GM12878 (cell line): ENCODE measurements around the gene SGCD. TPM values are rescaled to one million over a fixed set of nuclear protein-coding genes. Genes with fewer than 3 reads are reported as not detected.

Experiments
- ATAC-seq: fragments of 200-7000 bp; cut with Tn5 transposase; 3 replicates; pipeline ENCODE4 v1.9.1; 2020; ENCODE audit warnings: mild to moderate bottlenecking, moderate library complexity
- BruUV-seq: library from RNA; stranded (reverse); fragments of 400-500 nt; replicated peaks from 2 replicates; lab custom pipeline; 2021; lab: Mats Ljungman, UMichigan
- CTCF ChIA-PET: fragments of 300-600 bp; sonication (Branson Sonifier 250); formaldehyde crosslinking; extraction: SDS; loops from one replicate; lab custom pipeline; 2021; ENCODE audit warnings: inconsistent platforms; lab: Yijun Ruan, JAX
- POLR2A ChIA-PET: fragments of 350-600 bp; formaldehyde crosslinking; extraction: SDS; loops from one replicate; lab custom pipeline; 2021; ENCODE audit warnings: inconsistent platforms; lab: Charles Lee
- RAD21 ChIA-PET: fragments of 300-600 bp; sonication (Branson Sonifier 250); formaldehyde crosslinking; loops from one replicate; lab custom pipeline; 2023; ENCODE audit warnings: antibody characterized with exemption; ENCODE audit not compliant: unreplicated experiment; lab: Charles Lee
- SMC1A ChIA-PET: fragments of 300-600 bp; sonication (Branson Sonifier 250); formaldehyde crosslinking; loops from one replicate; lab custom pipeline; 2023; ENCODE audit not compliant: unreplicated experiment, uncharacterized antibody; lab: Charles Lee
- DNase-seq: peaks from one replicate; pipeline ENCODE4 v3.0.0-alpha.2; 2011; ENCODE audit warnings: low read depth, low spot score
- FAIRE-seq: peaks from 3 replicates; lab custom pipeline; 2011; peaks lifted over from hg19 to GRCh38; lab: Jason Lieb, UNC
- H2AFZ ChIP-seq: 2 replicates; pipeline ENCODE4 v1.6.0; 2011; ENCODE audit warnings: low read depth, low read length, control low read depth; ENCODE audit not compliant: control insufficient read depth
- H3K27ac ChIP-seq: 2 replicates; pipeline ENCODE4 v1.5.1; 2011; ENCODE audit warnings: control low read depth; ENCODE audit not compliant: control insufficient read depth, insufficient read depth
- H3K27me3 ChIP-seq, 2 experiments: replicated peaks in 1 of 2; 2 replicates each; pipeline versions ENCODE4 v1.6.0 to v1.6.1; 2011; ENCODE audit warnings: low read length in 1 of 2; ENCODE audit not compliant: control insufficient read depth in 2 of 2, insufficient read depth in 2 of 2
- H3K36me3 ChIP-seq, 2 experiments: 2 replicates each; pipeline ENCODE4 v1.5.1; 2011; ENCODE audit warnings: low read length in 1 of 2; ENCODE audit not compliant: control insufficient read depth in 2 of 2, insufficient read depth in 2 of 2
- H3K4me1 ChIP-seq: 2 replicates; pipeline ENCODE4 v1.6.1; 2011; ENCODE audit warnings: mild to moderate bottlenecking, low read length, moderate library complexity, mixed read lengths; ENCODE audit not compliant: control insufficient read depth, insufficient read depth
- H3K4me2 ChIP-seq: 2 replicates; pipeline ENCODE4 v1.6.0; 2011; ENCODE audit warnings: control low read depth; ENCODE audit not compliant: control insufficient read depth, insufficient read depth
- H3K4me3 ChIP-seq: fragments of 200-600 bp; sonication (generic); 2 replicates; pipeline ENCODE4 v1.5.1; 2016
- H3K79me2 ChIP-seq: 2 replicates; pipeline ENCODE4 v1.6.0; 2011; ENCODE audit warnings: low read length; ENCODE audit not compliant: control insufficient read depth, insufficient read depth
- H3K9ac ChIP-seq: 2 replicates; pipeline ENCODE4 v1.8.0; 2011; ENCODE audit warnings: low read length, control low read depth, mixed read lengths; ENCODE audit not compliant: control insufficient read depth, insufficient read depth
- H3K9me3 ChIP-seq: replicated peaks from 3 replicates; pipeline ENCODE4 v1.5.1; 2011; ENCODE audit warnings: mild to moderate bottlenecking, low read length; ENCODE audit not compliant: control insufficient read depth, insufficient read depth
- H4K20me1 ChIP-seq: 2 replicates; pipeline ENCODE4 v1.6.0; 2011; ENCODE audit not compliant: control insufficient read depth, insufficient read depth
- ASH2L ChIP-seq: fragments of 300-600, 200-600 bp; sonication (generic); IDR thresholded peaks from 2 replicates; pipeline ENCODE4 v1.6.1; 2017; ENCODE audit warnings: low read depth, mild to moderate bottlenecking, borderline replicate concordance
- BRCA1 ChIP-seq: IDR thresholded peaks from 2 replicates; pipeline ENCODE4 v1.6.1; 2011; ENCODE audit warnings: low read depth, low read length, improper control_type of control experiment
- CBX3 ChIP-seq: fragments of 200-600 bp; sonication (generic); IDR thresholded peaks from 2 replicates; pipeline ENCODE4 v1.6.1; 2016; ENCODE audit warnings: low read depth, borderline replicate concordance
- HDAC2 ChIP-seq: fragments of 200-600 bp; sonication (generic); IDR thresholded peaks from 2 replicates; pipeline ENCODE4 v1.6.1; 2017
- IRF4 ChIP-seq: IDR thresholded peaks from 2 replicates; pipeline ENCODE4 v1.6.1; 2011; ENCODE audit warnings: low read depth, low read length
- KAT2A ChIP-seq: conservative IDR thresholded peaks from 2 replicates; pipeline ENCODE4 v1.6.1; 2011; ENCODE audit warnings: low read depth, low read length; ENCODE audit not compliant: control insufficient read depth
- MXI1 ChIP-seq: fragments of 150-350 bp; IDR thresholded peaks from 2 replicates; pipeline ENCODE4 v1.6.1; 2011; ENCODE audit warnings: low read depth, mild to moderate bottlenecking, inconsistent platforms, low read length, improper control_type of control experiment
- NBN ChIP-seq: fragments of 450-650 bp; IDR thresholded peaks from 2 replicates; pipeline ENCODE4 v1.6.1; 2016
- NR2F1 ChIP-seq: fragments of 450-650 bp; conservative IDR thresholded peaks from 2 replicates; pipeline ENCODE4 v1.6.1; 2017; ENCODE audit warnings: mild to moderate bottlenecking
- NRF1 ChIP-seq: conservative IDR thresholded peaks from 2 replicates; pipeline ENCODE4 v1.6.1; 2011; ENCODE audit warnings: mild to moderate bottlenecking, low read depth, low read length, improper control_type of control experiment
- PML ChIP-seq: IDR thresholded peaks from 2 replicates; pipeline ENCODE4 v1.6.1; 2012; ENCODE audit warnings: low read length, inconsistent platforms
- REST ChIP-seq: IDR thresholded peaks from 2 replicates; pipeline ENCODE4 v1.6.1; 2012; ENCODE audit warnings: mild to moderate bottlenecking, low read depth, low read length
- SP1 ChIP-seq: IDR thresholded peaks from one replicate; pipeline ENCODE4 v1.6.1; 2011; ENCODE audit warnings: low read depth, low read length
- ZBTB33 ChIP-seq: fragments of 450-650 bp; IDR thresholded peaks from 2 replicates; pipeline ENCODE4 v1.6.1; 2017; ENCODE audit warnings: mild to moderate bottlenecking
- ZBTB40 ChIP-seq: fragments of 450-650 bp; IDR thresholded peaks from 2 replicates; pipeline ENCODE4 v1.6.1; 2016; ENCODE audit warnings: mild to moderate bottlenecking, moderate library complexity, borderline replicate concordance
- in situ Hi-C: fragments of 300-500 bp; cut with MboI; formaldehyde crosslinking; loops from 9 replicates; pipeline ENCODE4 v1.14.3; 2018; ENCODE audit warnings: mixed read lengths
- intact Hi-C: fragments of 100-400 bp; cut with micrococcal nuclease; formaldehyde crosslinking; loops from one replicate; pipeline ENCODE4 v1.14.2; 2022; ENCODE audit not compliant: unreplicated experiment
- polyA plus RNA-seq, 11 experiments: library from polyadenylated mRNA; depleted of rRNA in 4 of 11; unstranded in 6 of 11; stranded (reverse) in 5 of 11; fragments of >200 nt; fragmentation: Nextera tagmentation in 4 of 11; fragmentation: Illumina TruSeq in 1 of 11; extraction: Ambion mirVana in 4 of 11; extraction: Trizol in 1 of 11; gene quantifications; 1 replicate in 1 of 11; 2 replicates in 10 of 11; pipeline versions ENCODE4 v1.2.1 to v1.2.3, GENCODE V29; 2011 to 2016; ENCODE audit warnings: inconsistent platforms in 2 of 11, missing spikeins in 2 of 11, low read depth in 1 of 11
- total RNA-seq, 4 experiments: library from RNA; depleted of rRNA in 3 of 4; stranded (reverse); fragments of >200 nt in 3 of 4; fragmentation: Illumina TruSeq in 1 of 4; extraction: Trizol in 1 of 4; gene quantifications; 2 replicates each; pipeline versions ENCODE4 v1.2.1 to v1.2.3, GENCODE V29; 2013 to 2021

SGCD gene
- total and polyA plus RNA-seq, 10 of the 15 experiments (the other 5 are each of a cell fraction or from before 2014, with no cell fraction given), result 0.06 TPM; not detected in 9

- Histone ChIP-seq H4K20me1 (no peaks in the 10 kb centered on the region), H3K4me3 (no peak overlapping the region)
- CTCF ChIA-PET, result no interaction called here
- in situ Hi-C loops, result no loop called here
- no peak for TF ChIP-seq NR2F1
- TF ChIP-seq IRF4, result no peak
- no peak for TF ChIP-seq NBN
- no peak for TF ChIP-seq ZBTB33
- no peak for TF ChIP-seq MXI1
- TF ChIP-seq PML, result no peak
- no peak for TF ChIP-seq ASH2L
- TF ChIP-seq NRF1, result no peak
- no peak for TF ChIP-seq ZBTB40
- no peak for TF ChIP-seq CBX3
- no peak for TF ChIP-seq HDAC2
- no peak for TF ChIP-seq SP1
- no peak for TF ChIP-seq BRCA1
- TF ChIP-seq KAT2A, result no peak
- no peak for TF ChIP-seq REST
- TF ChIP-seq, all 136 proteins: peak for 0
- H3K79me2 ChIP-seq, result no peaks in the 10 kb centered on the region
- ChIA-PET SMC1A (no interaction called here), POLR2A (interaction anchor here (0.9 kb wide), 1 partner anchor 81 kb away, joined by 6 read pairs; no protein-coding TSS in a partner anchor), RAD21 (no interaction called here)
- no peak overlapping the region for H3K27ac ChIP-seq
- H2AFZ ChIP-seq, result no peak overlapping the region
- H3K4me2 ChIP-seq, result no peak overlapping the region
- no peaks in the 10 kb centered on the region for H3K36me3 ChIP-seq
- no peak for DNase-seq
- no peak for FAIRE-seq
- intact Hi-C loops, result no loop called here
- no peaks in the 10 kb centered on the region for H3K9me3 ChIP-seq
- no peak overlapping the region for H3K9ac ChIP-seq
- BruUV-seq, result no TSS peak
- no peaks in the 10 kb centered on the region for H3K4me1 ChIP-seq
- ATAC-seq, result no peak
- H3K27me3 ChIP-seq, result no peaks in the 10 kb centered on the region
These were observed 155.9 kb downstream of the SGCD start for GRCh38 chr5:156482818-156483217.
